Hepatocyte (in vitro differentiated cells): ENCODE measurements around the gene TWIST2. TPM values are rescaled to one million over a fixed set of nuclear protein-coding genes. Genes with fewer than 3 reads are reported as not detected.

Source experiments
- DNase-seq: peaks from one replicate; pipeline ENCODE4 v3.0.0-alpha.2; 2016; ENCODE audit warnings: low spot score
- H2AFZ ChIP-seq: fragments of 200-600 bp; sonication (generic); 2 replicates; pipeline ENCODE4 v1.6.0; 2016; ENCODE audit warnings: antibody characterized with exemption, mild to moderate bottlenecking
- H3K27ac ChIP-seq: fragments of 200-600 bp; sonication (generic); 2 replicates; pipeline ENCODE4 v1.5.1; 2016; ENCODE audit warnings: mild to moderate bottlenecking
- H3K27me3 ChIP-seq: fragments of 200-600 bp; sonication (generic); 2 replicates; pipeline ENCODE4 v1.6.1; 2016
- H3K36me3 ChIP-seq: fragments of 200-600 bp; sonication (generic); replicated peaks from 2 replicates; pipeline ENCODE4 v1.5.1; 2016; ENCODE audit warnings: low read depth; ENCODE audit not compliant: insufficient read depth
- H3K4me1 ChIP-seq: fragments of 200-600 bp; sonication (generic); 2 replicates; pipeline ENCODE4 v1.5.1; 2016; ENCODE audit warnings: mild to moderate bottlenecking, moderate library complexity; ENCODE audit not compliant: insufficient read depth
- H3K4me2 ChIP-seq: fragments of 200-600 bp; sonication (generic); 2 replicates; pipeline ENCODE4 v1.6.0; 2016
- H3K4me3 ChIP-seq: fragments of 200-600 bp; sonication (generic); 2 replicates; pipeline ENCODE4 v1.5.1; 2016; ENCODE audit warnings: mild to moderate bottlenecking
- H3K79me2 ChIP-seq: fragments of 200-600 bp; sonication (generic); 2 replicates; pipeline ENCODE4 v1.6.0; 2017; ENCODE audit warnings: mild to moderate bottlenecking
- H3K9me2 ChIP-seq: fragments of 200-600 bp; sonication (generic); replicated peaks from 2 replicates; pipeline ENCODE4 v1.6.0; 2017; ENCODE audit warnings: mild to moderate bottlenecking; ENCODE audit not compliant: insufficient read depth
- H3K9me3 ChIP-seq: fragments of 200-600 bp; sonication (generic); 2 replicates; pipeline ENCODE4 v1.5.1; 2016; ENCODE audit warnings: low read depth, mild to moderate bottlenecking
- H4K20me1 ChIP-seq: fragments of 200-600 bp; sonication (generic); 2 replicates; pipeline ENCODE4 v1.6.0; 2016; ENCODE audit warnings: mild to moderate bottlenecking; ENCODE audit not compliant: insufficient read depth, poor library complexity, severe bottlenecking
- EZH2 ChIP-seq: fragments of 200-600 bp; sonication (generic); IDR thresholded peaks from 2 replicates; pipeline ENCODE4 v1.6.1; 2016; ENCODE audit warnings: antibody characterized with exemption, mild to moderate bottlenecking, borderline replicate concordance
- EZH2phosphoT487 ChIP-seq: fragments of 200-600 bp; sonication (generic); IDR thresholded peaks from one replicate; pipeline ENCODE4 v1.6.1; 2018; ENCODE audit warnings: antibody characterized with exemption, mild to moderate bottlenecking, low read depth, moderate library complexity; ENCODE audit not compliant: unreplicated experiment, severe bottlenecking
- WGBS: methylation state at CpG from one replicate; pipeline ENCODE4 v1.1.6; 2016; ENCODE audit warnings: low lambda C conversion rate; ENCODE audit errors: missing lambda C conversion rate; 5-methylcytosine and 5-hydroxymethylcytosine counted together
- polyA plus RNA-seq: library from polyadenylated mRNA; unstranded; fragments of >200 nt; fragmentation: Nextera tagmentation; extraction: Ambion mirVana; gene quantifications from 2 replicates; pipeline ENCODE4 v1.2.1, GENCODE V29; 2016
- total RNA-seq: library from RNA; depleted of rRNA; stranded (reverse); fragments of >200 nt; gene quantifications from 2 replicates; pipeline ENCODE4 v1.2.3, GENCODE V29; 2014
- TF ChIP-seq, protein P1 (sequence below): fragments of 200-600 bp; sonication (generic); IDR thresholded peaks from 2 replicates; pipeline ENCODE4 v1.5.1; 2016; ENCODE audit warnings: antibody characterized with exemption, mild to moderate bottlenecking; ENCODE audit not compliant: poor library complexity

Gene TWIST2
- total and polyA plus RNA-seq, 2 experiments from 2014 or later: 13.5 to 19.7 TPM

DNA sequence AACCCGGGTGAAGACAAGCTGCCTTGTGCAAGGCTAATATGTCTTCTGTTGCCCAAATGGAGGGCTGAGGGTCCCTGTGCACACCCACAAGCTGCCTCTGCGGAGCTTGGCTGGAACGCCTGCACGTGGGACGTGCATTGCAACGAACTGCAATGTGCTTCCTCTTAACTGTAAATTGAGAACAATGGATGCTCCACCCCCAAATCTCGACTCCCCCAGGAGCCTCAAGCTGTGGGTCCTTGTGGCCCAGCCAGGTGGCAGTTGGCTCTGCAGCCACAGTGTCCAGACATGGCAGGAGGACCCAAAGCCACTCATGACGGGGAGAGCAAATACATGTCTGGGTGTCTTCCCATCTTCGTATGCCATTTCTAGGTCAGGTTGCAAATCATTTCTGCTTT, 90.1 kb downstream of the TWIST2 start:
- H3K4me2 ChIP-seq: no peak overlapping the region
- H3K36me3 ChIP-seq: no peaks in the 10 kb centered on the region
- H3K9me2 ChIP-seq: no peaks in the 10 kb centered on the region
- H3K4me1 ChIP-seq: no peaks in the 10 kb centered on the region
- TF ChIP-seq EZH2 (no peak), EZH2phosphoT487 (no peak)
- TF ChIP-seq, protein P1, sequence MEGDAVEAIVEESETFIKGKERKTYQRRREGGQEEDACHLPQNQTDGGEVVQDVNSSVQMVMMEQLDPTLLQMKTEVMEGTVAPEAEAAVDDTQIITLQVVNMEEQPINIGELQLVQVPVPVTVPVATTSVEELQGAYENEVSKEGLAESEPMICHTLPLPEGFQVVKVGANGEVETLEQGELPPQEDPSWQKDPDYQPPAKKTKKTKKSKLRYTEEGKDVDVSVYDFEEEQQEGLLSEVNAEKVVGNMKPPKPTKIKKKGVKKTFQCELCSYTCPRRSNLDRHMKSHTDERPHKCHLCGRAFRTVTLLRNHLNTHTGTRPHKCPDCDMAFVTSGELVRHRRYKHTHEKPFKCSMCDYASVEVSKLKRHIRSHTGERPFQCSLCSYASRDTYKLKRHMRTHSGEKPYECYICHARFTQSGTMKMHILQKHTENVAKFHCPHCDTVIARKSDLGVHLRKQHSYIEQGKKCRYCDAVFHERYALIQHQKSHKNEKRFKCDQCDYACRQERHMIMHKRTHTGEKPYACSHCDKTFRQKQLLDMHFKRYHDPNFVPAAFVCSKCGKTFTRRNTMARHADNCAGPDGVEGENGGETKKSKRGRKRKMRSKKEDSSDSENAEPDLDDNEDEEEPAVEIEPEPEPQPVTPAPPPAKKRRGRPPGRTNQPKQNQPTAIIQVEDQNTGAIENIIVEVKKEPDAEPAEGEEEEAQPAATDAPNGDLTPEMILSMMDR: no peak
- H3K27ac ChIP-seq: no peak overlapping the region
- no peaks in the 10 kb centered on the region for H3K27me3 ChIP-seq
- no peak overlapping the region for H2AFZ ChIP-seq
- H3K4me3 ChIP-seq: no peak overlapping the region
- peak; percentile 1 for DNase-seq
- H3K79me2 ChIP-seq: no peaks in the 10 kb centered on the region
- WGBS: 81% methylated on average over 9 of the region's 9 CpGs
- no peaks in the 10 kb centered on the region for H3K9me3 ChIP-seq
- H4K20me1 ChIP-seq: no peaks in the 10 kb centered on the region

GRCh38 chr2:238938401-238939055, 90.6 kb downstream of the TWIST2 start:
- no peak overlapping the region for H3K27ac ChIP-seq
- no peaks in the 10 kb centered on the region for H3K79me2 ChIP-seq
- no peaks in the 10 kb centered on the region for H3K4me1 ChIP-seq
- H3K27me3 ChIP-seq: no peaks in the 10 kb centered on the region
- H2AFZ ChIP-seq: no peak overlapping the region
- TF ChIP-seq EZH2: no peak
- TF ChIP-seq EZH2phosphoT487: no peak
- TF ChIP-seq, protein P1: no peak
- DNase-seq: peak; percentile 6
- H3K9me2 ChIP-seq: no peaks in the 10 kb centered on the region
- H3K9me3 ChIP-seq: no peaks in the 10 kb centered on the region
- 92% methylated on average over 21 of the region's 21 CpGs for WGBS
- H3K4me2 ChIP-seq: no peak overlapping the region
- H4K20me1 ChIP-seq: no peaks in the 10 kb centered on the region
- H3K36me3 ChIP-seq: no peaks in the 10 kb centered on the region
- no peak overlapping the region for H3K4me3 ChIP-seq

DNA sequence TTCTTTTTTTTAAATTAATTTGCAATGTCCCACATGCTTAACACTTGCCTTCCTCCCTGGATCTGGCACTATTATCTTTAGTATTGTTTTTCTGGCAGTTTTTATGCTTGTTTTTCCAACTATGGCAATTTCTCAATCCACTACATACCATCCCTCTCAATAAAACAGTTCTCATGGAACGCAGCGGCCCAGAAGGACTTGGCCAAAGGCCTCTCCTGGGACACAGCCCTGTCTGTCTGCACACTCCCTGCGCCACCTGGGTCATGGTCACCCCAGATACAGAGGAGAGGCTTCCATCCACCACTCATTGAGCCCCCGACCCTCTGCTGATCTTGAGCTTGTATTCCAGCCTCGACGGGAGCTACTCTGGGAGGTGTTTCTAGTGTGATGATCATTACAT, 91.2 kb downstream of the TWIST2 start:
- H3K27ac ChIP-seq: no peak overlapping the region
- H3K4me1 ChIP-seq: no peaks in the 10 kb centered on the region
- 92% methylated on average over 6 of the region's 6 CpGs for WGBS
- no peak overlapping the region for H3K4me2 ChIP-seq
- no peaks in the 10 kb centered on the region for H3K36me3 ChIP-seq
- TF ChIP-seq, protein P1: no peak
- TF ChIP-seq EZH2 (no peak), EZH2phosphoT487 (no peak)
- no peak overlapping the region for H2AFZ ChIP-seq
- DNase-seq: no peak
- H3K9me2 ChIP-seq: no peaks in the 10 kb centered on the region
- H3K9me3 ChIP-seq: no peaks in the 10 kb centered on the region
- H3K79me2 ChIP-seq: no peaks in the 10 kb centered on the region
- H3K27me3 ChIP-seq: no peaks in the 10 kb centered on the region
- no peaks in the 10 kb centered on the region for H4K20me1 ChIP-seq
- no peak overlapping the region for H3K4me3 ChIP-seq
